NCI-H510A (cell line): ENCODE measurements around the gene AFF1.
"Not testable (repeated sequence)": the region's sequence is repeated elsewhere in the genome, so short reads cannot be mapped to it uniquely, and the experiment has no call there.

Source experiments
- DNase-seq: peaks from one replicate; lab custom pipeline; 2025; lab: John Stamatoyannopoulos, UW

Gene AFF1

GRCh38 chr4:87011340-87012034, 76.7 kb downstream of the AFF1 start:
- no peak for DNase-seq

GRCh38 chr4:87012265-87012953, 77.6 kb downstream of the AFF1 start:
- DNase-seq, result no peak

- DNase-seq, result not testable (repeated sequence)
Measured at GRCh38 chr4:87012954-87013308, 78.1 kb downstream of the AFF1 start.

DNA sequence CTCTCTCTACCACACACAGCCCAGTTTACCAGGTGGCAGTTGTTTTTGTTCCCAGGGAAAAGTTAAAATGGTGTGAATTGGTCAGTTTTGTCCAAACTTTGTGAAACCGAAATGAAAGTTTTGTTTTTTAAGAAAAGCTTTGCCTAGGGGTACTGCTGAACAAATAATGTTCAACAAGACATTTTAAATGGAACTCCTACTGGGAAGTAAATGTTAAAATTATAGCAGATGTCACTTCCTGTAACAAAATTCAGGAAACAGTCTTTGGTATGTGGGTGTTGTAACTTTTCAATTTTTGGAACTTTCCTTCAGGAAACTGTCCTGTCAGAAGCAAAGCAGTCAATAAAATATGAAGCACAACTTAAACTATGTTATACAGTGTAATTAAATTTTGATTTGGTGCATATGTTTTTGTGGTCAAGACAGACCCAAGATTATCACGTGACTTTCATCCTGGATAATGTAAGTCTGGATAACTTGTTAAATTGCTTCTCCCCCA, 79.5 kb downstream of the AFF1 start:
- DNase-seq, result no peak

DNA sequence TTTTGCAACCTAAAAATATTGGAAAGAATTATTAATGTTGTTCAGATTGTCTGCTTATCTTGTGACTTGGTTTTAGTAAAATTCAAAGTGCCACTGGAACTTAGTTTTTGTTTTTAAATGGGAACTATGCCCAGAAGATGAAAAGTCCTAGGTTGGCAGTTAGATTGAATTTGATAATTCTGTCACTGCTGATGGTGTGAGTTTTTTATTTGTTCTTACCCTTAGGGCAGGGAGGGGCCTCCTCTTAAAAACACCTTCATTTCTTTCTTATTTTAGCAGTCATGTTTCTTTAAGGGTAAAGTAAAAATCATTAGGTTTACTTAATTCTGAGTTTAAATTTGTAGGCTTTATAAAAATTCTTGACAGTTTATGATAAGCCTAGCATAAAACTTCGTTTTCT, 80.6 kb downstream of the AFF1 start:
- DNase-seq, result no peak

- DNase-seq, result no peak
Measured at GRCh38 chr4:87017580-87018342, 83.0 kb downstream of the AFF1 start.

DNA sequence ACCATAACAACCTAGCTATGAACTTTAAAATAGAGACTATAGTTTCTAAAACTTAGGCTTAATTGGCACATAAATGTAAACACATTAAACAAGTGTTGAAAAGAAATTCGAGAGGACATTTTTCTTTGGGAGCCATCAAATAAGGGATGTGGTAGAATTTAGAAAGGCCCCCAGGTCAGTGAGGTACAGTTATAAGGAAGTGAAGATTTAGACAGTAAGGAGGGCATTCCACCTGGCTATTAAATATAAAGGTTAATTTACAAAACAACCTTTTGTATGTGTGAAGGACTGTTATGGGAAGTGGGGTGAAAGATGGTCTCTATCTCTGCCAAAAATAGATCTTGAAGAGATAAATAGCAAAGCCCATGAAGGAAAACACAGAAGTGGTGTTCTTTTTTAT, 83.9 kb downstream of the AFF1 start:
- no peak for DNase-seq

DNA sequence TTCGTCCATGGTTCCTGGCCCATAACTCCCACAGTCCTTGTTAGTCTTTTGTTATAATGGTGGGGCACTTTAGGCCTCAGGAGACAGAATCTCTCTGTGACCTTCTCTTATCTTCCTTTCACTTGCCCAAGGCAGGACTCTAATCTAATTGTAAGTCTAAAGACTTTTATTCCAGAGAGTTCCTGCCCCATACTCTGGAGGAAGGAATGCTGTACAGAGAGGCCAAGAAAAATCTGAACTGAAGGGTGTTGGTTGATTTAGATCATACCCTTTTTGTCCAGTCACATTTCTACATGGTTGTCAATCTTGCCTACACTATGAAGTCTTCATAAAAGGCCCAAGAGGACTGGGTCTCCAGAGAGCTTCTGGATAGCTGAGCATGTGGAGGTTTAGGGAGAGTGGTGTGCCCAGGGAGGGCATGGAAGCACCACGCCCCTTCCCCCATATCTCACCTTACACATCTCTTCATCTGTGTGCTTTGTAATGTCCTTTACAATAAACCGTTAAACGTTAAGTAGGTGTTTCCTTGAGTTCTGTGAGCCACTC, 84.5 kb downstream of the AFF1 start:
- DNase-seq, result no peak

GRCh38 chr4:87019898-87020297, 85.1 kb downstream of the AFF1 start:
- no peak for DNase-seq

DNA sequence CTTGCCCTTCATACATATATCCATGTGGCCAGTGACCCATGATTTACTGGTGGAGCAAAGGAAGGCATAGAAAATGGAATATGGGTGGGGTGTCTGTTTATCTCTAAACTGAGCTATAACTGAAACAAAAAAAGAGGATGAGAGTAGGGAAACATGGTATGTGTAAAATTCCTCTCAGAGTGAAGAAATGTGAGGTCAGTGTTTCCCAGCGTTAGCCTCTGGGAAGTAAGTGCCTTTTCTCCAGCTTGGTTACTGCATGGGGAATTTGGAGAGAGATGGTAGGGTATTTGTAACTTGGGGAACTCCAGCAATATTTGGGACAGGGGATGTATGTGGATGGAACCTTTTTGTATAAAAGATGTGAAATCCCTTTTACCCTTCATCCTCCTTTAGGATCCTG, 89.4 kb downstream of the AFF1 start:
- no peak for DNase-seq

GRCh38 chr4:87025023-87025613, 90.3 kb downstream of the AFF1 start:
- DNase-seq, result no peak

DNA sequence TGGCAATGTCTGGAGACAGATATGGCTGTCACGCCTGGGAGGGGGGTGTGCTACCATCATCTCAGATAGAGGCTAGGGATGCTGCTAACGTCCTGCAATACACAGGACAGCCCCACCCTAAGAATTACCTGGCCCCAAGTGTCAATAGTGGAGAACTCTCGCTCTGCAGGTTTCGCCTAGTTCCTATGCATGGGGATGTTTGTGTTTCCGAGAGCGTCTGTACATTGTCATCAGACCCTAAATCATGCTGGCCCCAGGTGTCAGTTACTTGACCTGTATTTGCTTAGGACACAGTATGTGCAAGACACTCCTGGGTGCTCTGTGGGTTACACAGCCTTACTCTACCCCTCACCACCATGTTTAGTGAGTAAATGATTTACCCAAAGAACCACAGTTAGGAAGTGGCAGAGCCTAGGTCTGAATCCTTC, 90.8 kb downstream of the AFF1 start:
- DNase-seq, result peak; percentile 36

DNA sequence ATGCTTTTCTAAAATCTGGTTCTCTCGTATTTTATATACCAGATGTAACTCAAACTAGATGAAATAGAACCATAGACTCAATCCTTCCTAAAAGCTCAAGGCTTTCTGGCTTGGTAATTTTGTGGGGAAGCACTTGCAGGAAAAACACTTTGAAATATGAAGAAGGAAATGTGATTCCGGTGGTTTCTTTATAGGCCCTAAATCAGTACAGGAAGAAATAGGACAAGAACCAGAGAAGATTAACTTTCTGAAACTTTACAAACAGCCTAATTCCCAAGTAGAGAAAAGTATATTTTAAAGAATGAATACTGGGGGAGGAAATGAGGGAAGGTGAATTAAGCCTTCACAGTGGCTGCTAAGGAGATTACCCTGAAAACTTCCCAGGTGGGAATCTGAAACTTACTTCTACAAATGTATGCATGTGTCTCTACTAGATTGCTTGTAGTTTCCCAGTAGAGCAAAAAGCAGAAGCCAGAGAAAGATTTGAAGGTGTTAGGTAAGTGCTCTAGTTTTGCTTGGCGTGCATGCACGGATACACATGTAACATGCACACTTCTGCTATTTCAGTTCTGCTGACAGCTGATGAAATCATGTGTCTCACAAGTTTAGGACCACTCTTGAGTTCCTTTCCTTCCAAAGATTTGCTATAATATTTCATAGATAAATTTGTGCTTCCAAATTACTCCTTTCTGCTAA, 92.1 kb downstream of the AFF1 start:
- DNase-seq, result no peak

- DNase-seq, result no peak
Measured at GRCh38 chr4:87029356-87029755, 94.5 kb downstream of the AFF1 start.

- no peak for DNase-seq
Measured at GRCh38 chr4:87030124-87030523, 95.3 kb downstream of the AFF1 start.

- no peak for DNase-seq
Measured at GRCh38 chr4:87030755-87031441, 96.1 kb downstream of the AFF1 start.

DNA sequence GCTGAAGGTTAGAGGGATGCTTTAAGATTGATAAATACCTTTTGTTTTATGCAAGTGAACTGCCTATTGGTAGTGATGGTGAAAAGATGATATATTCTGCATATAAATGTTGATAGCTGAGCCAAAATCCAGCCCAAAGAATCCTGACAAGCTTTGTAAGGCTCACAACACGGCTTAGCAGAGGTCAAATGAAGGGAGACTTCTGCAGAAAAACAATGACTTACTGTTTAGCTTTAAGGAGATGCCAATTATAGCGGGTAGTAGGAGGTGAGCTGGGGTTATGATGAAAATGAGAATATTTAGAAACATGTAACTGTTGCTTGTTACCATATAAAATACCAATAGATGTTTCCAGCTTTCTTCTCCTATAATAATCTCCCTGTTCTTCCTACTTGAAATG, 97.1 kb downstream of the AFF1 start:
- no peak for DNase-seq

GRCh38 chr4:87032884-87033533, 98.2 kb downstream of the AFF1 start:
- no peak for DNase-seq

DNA sequence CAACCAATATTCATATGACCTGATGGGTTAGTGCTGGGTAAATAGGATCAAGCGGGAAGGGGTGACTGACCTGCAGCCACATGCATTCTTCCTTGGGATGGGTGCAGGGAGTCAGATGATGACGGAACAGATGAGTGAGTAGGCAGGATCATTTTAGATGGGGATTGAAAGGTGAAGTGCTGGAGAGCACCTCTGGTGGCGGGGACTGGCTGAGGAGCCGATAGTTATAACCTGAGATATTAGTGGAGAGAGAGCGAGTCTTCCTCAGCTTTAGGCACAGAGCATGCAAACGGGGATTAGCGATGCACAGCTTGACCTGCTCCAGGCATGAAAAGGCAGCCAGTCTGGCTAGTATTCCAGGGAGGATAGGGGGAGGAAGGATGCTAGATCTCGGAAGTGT, 99.1 kb downstream of the AFF1 start:
- DNase-seq, result no peak

- DNase-seq, result no peak
Measured at GRCh38 chr4:87034527-87034926, 99.7 kb downstream of the AFF1 start.
